ENCODE data around the gene RNF157. TPM values are rescaled to one million over a fixed set of nuclear protein-coding genes. Genes with fewer than 3 reads are reported as not detected.

Gene RNF157
- total RNA-seq, 1 experiment from 2014 or later: 4.0 TPM

DNA sequence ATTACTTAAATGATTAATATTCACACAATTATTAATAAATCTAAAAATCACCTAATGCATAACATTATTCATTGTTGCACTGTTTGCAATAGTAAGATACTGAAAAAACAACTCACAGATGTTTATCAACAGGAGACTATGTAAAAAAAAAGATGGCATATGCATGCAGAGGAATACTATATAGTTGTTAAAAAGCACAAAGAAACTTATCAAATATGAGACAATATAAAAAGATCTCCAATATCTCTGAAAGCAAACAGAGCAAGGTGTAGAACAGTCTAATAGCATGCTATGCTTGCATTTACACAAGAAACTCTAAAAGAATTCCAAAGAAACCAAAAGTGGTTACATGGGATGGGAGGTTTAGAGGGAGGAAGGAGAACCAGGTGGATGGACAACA is 3.7 kb downstream of the RNF157 start:
- in situ Hi-C loops (cut with HindIII; ENCODE audit: low pct_unique_long_range_greater_than_20kb, low sequenced_read_pairs) (no loop called here), intact Hi-C loops (cut with micrococcal nuclease; ENCODE audit: unreplicated experiment) (no loop called here)
- DNase-seq (ENCODE audit: low read depth, low spot score) (no peak), ATAC-seq (no peak)
- Histone ChIP-seq H3K27me3 (ENCODE audit: control insufficient read depth, insufficient read depth, low read length) (peaks cover 12% of the 10 kb centered on the region), H3K4me3 (ENCODE audit: low read depth in 2 of 2, low read length in 2 of 2) (no peak overlapping the region), H3K36me3 (ENCODE audit: control insufficient read depth, insufficient read depth, low read length) (no peaks in the 10 kb centered on the region), H3K9me3 (ENCODE audit: control insufficient read depth, insufficient read depth, low read depth, low read length) (no peaks in the 10 kb centered on the region), H3K4me1 (ENCODE audit: control insufficient read depth, insufficient read depth, low read length) (peaks cover 4% of the 10 kb centered on the region; the same call in 1 of the 2 replicates), H3K27ac (ENCODE audit: low read length) (no peak overlapping the region)
- CTCF ChIA-PET: interaction anchor here (0.5 kb wide), 1 partner anchor 967 kb away, joined by 4 read pairs; no protein-coding TSS in a partner anchor
- no TSS peak for BruUV-seq (replicated peaks)
- POLR2A ChIA-PET: no interaction called here
- TF ChIP-seq SIN3A (IDR thresholded peaks at IDR 0.05; ENCODE audit: borderline replicate concordance, insufficient read depth, low read depth, low read length) (no peak), POLR2AphosphoS5 (IDR thresholded peaks at IDR 0.05; ENCODE audit: low read depth, low read length) (no peak), TCF7L2 (IDR thresholded peaks at IDR 0.05; ENCODE audit: low read depth, low read length) (no peak)
- TF ChIP-seq, protein P1, sequence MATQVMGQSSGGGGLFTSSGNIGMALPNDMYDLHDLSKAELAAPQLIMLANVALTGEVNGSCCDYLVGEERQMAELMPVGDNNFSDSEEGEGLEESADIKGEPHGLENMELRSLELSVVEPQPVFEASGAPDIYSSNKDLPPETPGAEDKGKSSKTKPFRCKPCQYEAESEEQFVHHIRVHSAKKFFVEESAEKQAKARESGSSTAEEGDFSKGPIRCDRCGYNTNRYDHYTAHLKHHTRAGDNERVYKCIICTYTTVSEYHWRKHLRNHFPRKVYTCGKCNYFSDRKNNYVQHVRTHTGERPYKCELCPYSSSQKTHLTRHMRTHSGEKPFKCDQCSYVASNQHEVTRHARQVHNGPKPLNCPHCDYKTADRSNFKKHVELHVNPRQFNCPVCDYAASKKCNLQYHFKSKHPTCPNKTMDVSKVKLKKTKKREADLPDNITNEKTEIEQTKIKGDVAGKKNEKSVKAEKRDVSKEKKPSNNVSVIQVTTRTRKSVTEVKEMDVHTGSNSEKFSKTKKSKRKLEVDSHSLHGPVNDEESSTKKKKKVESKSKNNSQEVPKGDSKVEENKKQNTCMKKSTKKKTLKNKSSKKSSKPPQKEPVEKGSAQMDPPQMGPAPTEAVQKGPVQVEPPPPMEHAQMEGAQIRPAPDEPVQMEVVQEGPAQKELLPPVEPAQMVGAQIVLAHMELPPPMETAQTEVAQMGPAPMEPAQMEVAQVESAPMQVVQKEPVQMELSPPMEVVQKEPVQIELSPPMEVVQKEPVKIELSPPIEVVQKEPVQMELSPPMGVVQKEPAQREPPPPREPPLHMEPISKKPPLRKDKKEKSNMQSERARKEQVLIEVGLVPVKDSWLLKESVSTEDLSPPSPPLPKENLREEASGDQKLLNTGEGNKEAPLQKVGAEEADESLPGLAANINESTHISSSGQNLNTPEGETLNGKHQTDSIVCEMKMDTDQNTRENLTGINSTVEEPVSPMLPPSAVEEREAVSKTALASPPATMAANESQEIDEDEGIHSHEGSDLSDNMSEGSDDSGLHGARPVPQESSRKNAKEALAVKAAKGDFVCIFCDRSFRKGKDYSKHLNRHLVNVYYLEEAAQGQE (IDR thresholded peaks at IDR 0.05; ENCODE audit: insufficient read depth in 1 of 2, low read depth in 2 of 2, low read length in 1 of 2): no peak
- TF ChIP-seq, protein P2, sequence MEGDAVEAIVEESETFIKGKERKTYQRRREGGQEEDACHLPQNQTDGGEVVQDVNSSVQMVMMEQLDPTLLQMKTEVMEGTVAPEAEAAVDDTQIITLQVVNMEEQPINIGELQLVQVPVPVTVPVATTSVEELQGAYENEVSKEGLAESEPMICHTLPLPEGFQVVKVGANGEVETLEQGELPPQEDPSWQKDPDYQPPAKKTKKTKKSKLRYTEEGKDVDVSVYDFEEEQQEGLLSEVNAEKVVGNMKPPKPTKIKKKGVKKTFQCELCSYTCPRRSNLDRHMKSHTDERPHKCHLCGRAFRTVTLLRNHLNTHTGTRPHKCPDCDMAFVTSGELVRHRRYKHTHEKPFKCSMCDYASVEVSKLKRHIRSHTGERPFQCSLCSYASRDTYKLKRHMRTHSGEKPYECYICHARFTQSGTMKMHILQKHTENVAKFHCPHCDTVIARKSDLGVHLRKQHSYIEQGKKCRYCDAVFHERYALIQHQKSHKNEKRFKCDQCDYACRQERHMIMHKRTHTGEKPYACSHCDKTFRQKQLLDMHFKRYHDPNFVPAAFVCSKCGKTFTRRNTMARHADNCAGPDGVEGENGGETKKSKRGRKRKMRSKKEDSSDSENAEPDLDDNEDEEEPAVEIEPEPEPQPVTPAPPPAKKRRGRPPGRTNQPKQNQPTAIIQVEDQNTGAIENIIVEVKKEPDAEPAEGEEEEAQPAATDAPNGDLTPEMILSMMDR (IDR thresholded peaks at IDR 0.05): no peak

DNA sequence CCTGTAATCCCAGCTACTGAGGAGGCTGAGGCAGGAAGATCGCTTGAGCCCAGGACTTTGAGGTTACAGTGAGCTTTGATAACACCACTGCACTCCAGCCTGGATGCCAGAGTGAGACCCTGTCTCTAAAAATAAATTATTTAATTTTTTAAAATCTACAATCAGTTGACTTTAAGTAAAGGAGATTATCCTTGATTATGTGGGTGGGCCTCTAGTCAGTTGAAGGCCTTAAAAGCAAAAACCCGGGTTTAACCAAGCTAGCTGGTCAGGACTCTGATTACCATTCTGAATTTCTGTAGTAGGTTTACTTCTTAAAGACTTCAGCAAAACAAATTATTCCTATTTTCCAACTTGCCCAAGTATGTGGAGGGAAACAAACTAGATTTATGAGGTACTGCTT is 4.4 kb downstream of the RNF157 start:
- in situ Hi-C loops (cut with HindIII; ENCODE audit: low pct_unique_long_range_greater_than_20kb, low sequenced_read_pairs): no loop called here
- ATAC-seq: no peak
- CTCF ChIA-PET: no interaction called here

More for the DNA sequence above, 4.4 kb downstream of the RNF157 start:
- Histone ChIP-seq H3K4me3 (ENCODE audit: low read depth in 2 of 2, low read length in 2 of 2) (no peak overlapping the region), H3K27ac (ENCODE audit: low read length) (no peak overlapping the region), H3K9me3 (ENCODE audit: control insufficient read depth, insufficient read depth, low read depth, low read length) (no peaks in the 10 kb centered on the region), H3K27me3 (ENCODE audit: control insufficient read depth, insufficient read depth, low read length) (peaks cover 9% of the 10 kb centered on the region; the same call in 1 of the 2 replicates), H3K4me1 (ENCODE audit: control insufficient read depth, insufficient read depth, low read length) (no peaks in the 10 kb centered on the region), H3K36me3 (ENCODE audit: control insufficient read depth, insufficient read depth, low read length) (no peaks in the 10 kb centered on the region)
- intact Hi-C loops (cut with micrococcal nuclease; ENCODE audit: unreplicated experiment): no loop called here
- no peak for DNase-seq (ENCODE audit: low read depth, low spot score)
- TF ChIP-seq, protein P1 (IDR thresholded peaks at IDR 0.05; ENCODE audit: insufficient read depth in 1 of 2, low read depth in 2 of 2, low read length in 1 of 2): no peak
- no peak for TF ChIP-seq TCF7L2 (IDR thresholded peaks at IDR 0.05; ENCODE audit: low read depth, low read length)
- TF ChIP-seq SIN3A (IDR thresholded peaks at IDR 0.05; ENCODE audit: borderline replicate concordance, insufficient read depth, low read depth, low read length): no peak
- TF ChIP-seq, protein P2 (IDR thresholded peaks at IDR 0.05): no peak
- no peak for TF ChIP-seq POLR2AphosphoS5 (IDR thresholded peaks at IDR 0.05; ENCODE audit: low read depth, low read length)
- POLR2A ChIA-PET: no interaction called here
- no TSS peak for BruUV-seq (replicated peaks)

All from Panc1 (cell line).